DMS79 (cell line): ENCODE results near the gene AKAP9.
A peak's percentile ranks its signal among the peaks of the same experiment; 100 is the strongest.
"Not testable (repeated sequence)": the region's sequence is repeated elsewhere in the genome, so short reads cannot be mapped to it uniquely, and the experiment has no call there.

Source experiments
- DNase-seq: peaks from one replicate; lab custom pipeline; 2025; lab: John Stamatoyannopoulos, UW

Gene AKAP9

DNA sequence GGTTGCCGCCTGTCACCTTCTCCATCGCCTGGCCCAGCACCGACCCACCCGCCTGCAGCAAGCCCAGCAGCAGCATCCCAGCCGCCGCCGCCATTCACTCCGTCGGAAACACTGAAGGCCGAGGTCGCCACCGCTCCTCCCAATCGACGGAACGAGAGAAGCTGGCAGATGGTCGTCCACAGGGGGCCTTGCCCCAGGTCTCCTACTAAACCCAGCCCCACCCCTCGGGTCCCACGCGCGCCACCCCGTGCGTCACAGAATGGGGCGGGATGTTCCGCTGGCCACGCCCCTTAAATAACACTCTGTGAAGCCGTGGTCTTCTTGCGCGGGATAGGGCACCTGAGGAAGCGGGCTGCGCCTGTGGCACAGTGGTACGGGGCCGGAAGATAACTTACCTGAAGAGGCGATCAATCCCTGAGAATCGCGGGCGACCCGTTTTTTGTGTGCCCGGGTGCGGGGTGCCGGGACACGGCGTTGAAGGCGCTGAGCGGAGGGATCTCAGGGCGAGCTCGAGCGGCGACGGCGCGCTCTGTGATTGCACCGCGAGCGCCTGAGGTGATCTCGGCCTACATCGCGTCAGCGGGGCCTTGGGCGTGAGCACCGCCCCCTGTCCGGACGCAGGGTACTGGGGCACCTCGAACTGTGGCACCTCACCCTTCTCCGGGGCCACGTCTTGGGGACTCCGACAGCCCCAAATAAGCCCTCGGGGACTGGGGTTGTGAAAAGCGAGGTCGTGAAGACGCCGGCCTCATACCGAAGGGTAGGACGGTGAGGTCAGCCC lies 193.8 kb downstream of the AKAP9 start, which contains the start of gene CYP51A1:
CYP51A1 (minus strand) TSS at position 207 of the 781 bp plus-strand sequence; CDS start at position 94, 113 bp downstream.
- peak; percentile 85 for DNase-seq

DNA sequence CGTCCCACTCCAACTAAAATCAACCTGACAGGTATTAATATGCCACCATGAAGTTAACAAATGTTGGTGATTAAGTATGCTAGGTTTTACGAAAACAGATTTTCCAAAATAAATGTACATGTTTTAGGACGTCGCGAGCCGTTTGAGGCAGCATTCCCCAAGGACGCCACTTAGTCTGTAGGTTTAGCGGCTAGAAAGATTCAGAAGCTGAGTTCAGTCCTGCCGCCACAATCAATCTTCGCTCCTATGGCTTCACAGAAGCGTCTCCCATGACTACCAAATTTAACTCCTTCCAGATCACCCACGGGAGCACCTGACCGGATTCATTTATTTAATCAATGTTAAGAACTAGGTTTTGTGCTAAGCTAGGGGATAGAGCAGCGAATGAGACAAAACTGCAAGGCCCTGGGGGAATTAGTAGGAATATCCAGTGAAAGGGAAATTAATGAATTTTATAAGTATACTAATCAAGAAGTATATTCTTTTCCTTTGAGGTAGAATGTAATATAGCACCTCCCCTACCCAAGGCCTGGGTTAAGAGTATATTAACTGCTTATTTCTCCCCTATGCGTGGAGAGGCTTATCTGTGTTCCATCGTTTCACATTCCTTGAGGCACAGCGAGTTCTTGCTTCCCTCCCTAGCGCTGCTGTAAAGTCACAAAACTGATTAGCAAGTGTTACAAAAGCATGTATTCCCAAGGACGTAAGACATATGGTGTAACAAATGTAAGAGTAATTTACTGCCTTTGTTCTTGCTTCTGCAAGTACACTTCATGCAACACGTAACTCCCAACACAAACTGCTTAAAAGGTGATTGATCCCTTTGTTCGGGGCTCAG lies 194.6 kb downstream of the AKAP9 start:
- no peak for DNase-seq

DNA sequence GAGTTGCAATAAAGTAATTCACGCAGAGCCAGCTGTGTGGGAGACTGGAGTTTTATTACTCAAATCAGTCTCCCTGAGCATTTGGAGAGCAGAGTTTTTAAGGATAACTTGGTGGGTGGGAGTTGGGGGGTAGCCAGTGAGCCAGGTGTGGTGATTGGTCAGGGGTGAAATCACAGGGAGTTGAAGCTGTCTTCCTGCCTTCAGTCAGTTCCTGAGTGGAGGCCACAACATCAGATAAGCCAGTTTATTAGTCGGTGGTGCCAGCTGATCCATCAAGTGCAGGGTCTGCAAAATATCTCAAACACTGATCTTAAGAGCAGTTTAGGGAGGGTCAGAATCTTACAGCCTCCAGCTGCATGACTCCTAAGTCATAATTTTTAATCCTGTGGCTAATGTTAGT lies 196.9 kb downstream of the AKAP9 start:
- DNase-seq: no peak

DNA sequence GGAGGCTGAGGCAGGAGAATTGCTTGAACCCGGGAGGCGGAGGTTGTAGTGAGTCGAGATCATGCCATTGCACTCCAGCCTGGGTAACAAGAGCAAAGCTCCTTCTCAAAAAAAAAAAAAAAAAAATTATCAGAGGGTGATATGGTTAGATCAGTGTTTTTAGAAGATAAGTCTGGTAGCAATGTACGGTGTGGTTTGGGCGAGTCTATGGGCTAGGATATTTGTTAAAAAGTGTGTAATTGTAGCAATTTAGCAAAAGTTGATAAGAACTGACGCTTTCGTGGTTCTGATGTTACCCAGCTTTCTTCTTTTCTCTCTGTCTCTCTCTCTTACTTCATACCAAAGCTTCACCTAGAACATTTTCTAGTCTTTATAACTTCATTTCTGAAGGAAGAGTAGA lies 200.5 kb downstream of the AKAP9 start:
- no peak for DNase-seq

DNA sequence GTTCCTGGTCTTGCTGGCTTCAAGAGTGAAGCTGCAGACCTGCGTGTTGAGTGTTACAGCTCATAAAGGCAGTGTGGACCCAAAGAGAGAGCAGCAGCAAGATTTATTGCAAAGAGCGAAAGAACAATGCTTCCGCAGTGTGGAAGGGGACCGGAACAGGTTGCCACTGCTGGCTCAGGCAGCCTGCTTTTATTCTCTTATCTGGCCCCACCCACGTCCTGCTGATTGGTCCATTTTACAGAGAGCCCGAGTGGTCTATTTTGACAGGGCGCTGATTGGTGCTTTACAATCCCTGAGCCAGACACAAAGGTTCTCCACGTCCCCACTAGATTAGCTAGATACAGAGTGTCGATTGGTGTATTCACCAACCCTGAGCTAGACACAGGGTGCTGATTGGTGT lies 202.1 kb downstream of the AKAP9 start:
- DNase-seq: not testable (repeated sequence)

DNA sequence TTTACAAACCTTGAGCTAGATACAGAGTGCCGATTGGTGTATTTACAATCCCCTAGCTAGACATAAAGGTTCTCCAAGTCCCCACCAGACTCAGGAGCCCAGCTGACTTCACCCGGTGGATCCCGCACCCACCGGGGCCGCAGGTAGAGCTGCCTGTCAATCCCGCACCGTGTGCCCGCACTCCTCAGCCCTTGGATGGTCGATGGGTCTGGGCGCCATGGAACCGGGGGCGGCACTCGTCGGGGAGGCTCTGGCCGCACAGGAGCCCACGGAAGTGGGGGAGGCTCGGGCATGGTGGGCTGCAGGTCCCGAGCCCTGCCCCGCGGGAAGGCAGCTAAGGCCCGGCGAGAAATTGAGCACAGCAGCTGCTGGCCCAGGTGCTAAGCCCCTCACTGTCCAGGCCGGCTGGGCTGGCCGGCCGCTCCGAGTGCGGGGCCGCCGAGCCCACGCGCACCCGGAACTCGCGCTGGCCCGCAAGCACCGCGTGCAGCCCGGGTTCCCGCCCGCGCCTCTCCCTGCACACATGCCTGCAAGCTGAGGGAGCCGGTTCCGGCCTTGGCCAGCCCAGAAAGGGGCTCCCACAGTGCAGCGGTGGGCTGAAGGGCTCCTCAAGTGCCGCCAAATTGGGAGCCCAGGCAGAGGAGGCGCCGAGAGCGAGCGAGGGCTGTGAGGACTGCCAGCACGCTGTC lies 202.7 kb downstream of the AKAP9 start:
- DNase-seq: not testable (repeated sequence)

DNA sequence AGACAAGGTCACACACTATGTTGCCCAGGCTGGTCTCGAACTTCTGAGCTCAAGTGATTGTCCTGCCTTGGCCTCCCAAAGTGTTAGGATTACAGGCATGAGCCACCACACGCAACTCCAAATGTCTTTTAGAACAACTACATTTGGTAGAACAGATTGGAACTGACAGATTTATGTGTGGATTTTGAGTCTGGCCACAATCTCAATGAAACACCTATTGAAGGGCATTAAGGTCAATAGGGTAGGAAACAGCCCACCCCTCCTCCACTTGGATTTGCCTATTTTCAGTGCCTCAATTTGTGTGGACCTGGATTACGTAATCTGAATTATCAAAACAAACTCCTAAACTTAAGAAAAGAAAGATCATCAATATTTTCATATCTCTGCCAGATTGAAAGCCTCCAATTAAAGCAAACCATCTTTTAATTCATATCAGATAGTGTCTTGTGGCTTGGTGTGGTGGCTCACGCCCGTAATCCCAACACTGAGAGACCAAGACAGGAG lies 209.1 kb downstream of the AKAP9 start:
- DNase-seq: no peak

DNA sequence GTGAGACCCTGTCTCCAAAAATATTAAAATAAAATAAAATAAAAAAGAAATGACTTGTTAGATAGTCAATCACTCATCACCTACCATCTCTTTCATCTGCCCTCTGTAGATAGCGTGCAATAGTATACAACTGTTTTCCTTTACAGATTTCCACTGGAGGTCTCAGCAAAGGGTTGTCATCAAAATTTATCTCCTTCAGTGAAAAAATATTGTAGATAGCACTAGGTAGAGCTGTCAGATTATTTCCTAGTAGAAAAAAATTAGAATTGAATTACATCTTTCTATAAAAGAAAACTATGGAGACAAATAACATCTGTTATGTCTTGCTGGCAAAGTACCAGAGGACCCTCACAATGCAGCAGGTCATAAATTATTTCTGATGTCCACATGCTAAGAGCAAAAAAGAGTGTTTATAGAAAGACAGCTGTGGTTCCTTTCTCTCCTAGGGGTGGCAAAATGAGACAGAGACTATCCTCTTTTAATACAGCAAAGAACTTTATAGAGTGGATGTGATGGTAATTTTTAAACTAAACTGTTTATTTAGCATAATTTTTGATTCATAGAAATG lies 209.9 kb downstream of the AKAP9 start:
- no peak for DNase-seq

DNA sequence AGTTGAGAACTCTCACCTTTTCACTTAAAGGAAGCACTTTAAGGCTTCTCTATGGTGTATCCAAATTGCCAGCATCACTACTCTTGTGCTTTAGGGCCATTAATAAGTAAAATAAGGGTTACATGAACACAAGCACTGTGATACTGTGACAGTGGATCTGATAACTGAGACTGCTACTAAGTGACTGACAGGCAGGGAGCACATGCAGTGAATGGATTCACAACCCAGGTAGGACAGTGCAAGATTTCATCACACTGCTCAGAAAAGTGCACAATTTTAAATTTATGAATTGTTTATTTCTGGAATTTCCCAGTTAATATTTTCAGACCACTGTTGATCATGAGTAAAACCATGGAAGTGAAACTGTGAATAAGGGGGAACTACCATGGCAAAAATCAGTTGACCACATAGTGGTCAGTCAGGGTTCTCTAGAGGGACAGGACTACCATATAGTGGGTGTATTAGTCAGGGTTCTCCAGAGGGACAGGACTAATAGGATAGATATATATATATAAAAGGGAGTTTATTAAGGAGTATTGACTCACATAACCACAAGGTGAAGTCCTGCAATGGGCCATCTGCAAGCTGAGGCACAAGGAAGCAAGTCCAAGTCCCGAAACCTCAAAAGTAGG lies 214.6 kb downstream of the AKAP9 start:
- DNase-seq: no peak

DNA sequence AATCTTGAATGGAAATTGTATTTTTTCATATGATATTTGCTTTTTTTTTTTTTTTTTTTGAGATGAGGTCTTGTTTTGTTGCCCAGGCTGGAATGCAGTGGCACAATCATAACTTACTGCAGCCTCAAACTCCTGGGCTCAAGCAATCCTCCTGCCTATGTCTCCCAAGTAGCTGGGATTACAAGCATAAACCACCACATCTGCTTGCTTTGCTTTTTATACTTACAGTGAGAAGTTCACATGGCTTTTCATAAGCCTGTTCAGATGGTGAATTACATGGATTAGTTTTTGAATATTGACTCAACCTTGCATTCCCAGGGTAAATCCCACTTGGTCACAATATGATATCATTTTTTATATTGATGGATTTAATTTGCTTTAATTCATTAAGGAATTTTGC lies 216.3 kb downstream of the AKAP9 start:
- no peak for DNase-seq

DNA sequence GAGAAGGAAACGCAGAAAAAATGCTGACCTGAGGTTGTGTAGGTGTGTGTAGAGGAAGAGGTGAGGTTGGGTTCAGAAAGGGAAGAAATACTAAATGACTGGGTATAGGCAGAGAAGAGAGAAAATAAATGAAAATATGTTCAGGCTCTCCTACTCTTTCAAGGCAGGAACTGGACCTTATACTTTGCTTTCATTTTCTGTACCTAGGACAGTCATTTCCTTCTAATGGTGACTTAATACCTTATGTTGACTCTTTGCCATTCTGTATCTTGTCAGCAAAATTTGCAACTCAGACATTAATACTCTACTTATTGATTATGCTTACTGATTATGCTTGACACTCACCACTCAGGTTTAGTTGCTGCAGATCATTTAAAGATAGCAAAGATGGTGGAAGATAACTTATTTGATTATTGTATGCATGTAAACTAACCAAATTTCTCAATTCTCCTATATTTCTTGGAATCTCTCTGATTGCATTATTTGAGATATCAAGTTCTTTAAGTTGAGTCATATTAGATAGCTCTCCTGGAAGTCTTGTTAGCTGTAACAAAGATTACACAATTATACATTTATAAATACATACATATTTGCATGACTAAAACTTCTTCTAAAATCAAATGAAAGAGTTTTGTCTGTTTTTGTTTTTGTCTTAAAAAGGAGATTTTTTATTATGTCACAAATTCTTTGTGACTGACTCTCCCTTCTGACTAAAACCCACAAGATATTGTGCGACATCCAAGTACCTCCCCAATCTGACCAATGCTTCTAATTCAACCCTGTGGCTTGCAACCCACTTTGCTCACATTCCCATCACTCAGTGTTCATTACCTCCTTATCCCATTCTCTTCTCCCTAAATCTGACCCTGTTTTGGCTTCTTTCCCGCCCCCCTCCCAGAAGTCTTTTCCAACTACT lies 218.3 kb downstream of the AKAP9 start:
- DNase-seq: no peak
